ENCODE measurements around the gene C11orf21.
"Not testable (repeated sequence)": the region's sequence is repeated elsewhere in the genome, so short reads cannot be mapped to it uniquely, and the experiment has no call there.

GRCh38 chr11:2335286-2335685 lies 33.6 kb upstream of the C11orf21 start:
- not testable (repeated sequence) for TF ChIP-seq CTCF (IDR thresholded peaks at IDR 0.05; ENCODE audit: insufficient read depth, low read length, poor library complexity, severe bottlenecking); EZH2phosphoT487 (conservative IDR thresholded peaks at IDR 0.05; ENCODE audit: low read length)
